GM06990 (cell line): Measurements from ENCODE around the gene TIPIN.
"Not testable (repeated sequence)": the region's sequence is repeated elsewhere in the genome, so short reads cannot be mapped to it uniquely, and the experiment has no call there.

ENCODE experiments used
- DNase-seq: peaks from one replicate; pipeline ENCODE4 v3.0.0-alpha.2; 2011; ENCODE audit not compliant: insufficient read length; ENCODE audit errors: extremely low read depth
- H3K27me3 ChIP-seq: replicated peaks from 2 replicates; pipeline ENCODE4 v1.6.0; 2011; ENCODE audit warnings: low read length; ENCODE audit not compliant: control insufficient read depth, insufficient read depth
- H3K36me3 ChIP-seq: 2 replicates; pipeline ENCODE4 v1.5.1; 2011; ENCODE audit warnings: low read length; ENCODE audit not compliant: control insufficient read depth, insufficient read depth
- H3K4me3 ChIP-seq: replicated peaks from 2 replicates; pipeline ENCODE4 v1.5.1; 2011; ENCODE audit warnings: low read depth, mild to moderate bottlenecking, control low read depth, low read length
- CTCF ChIP-seq: IDR thresholded peaks from 2 replicates; pipeline ENCODE4 v1.5.1; 2011; ENCODE audit warnings: low read length, control low read depth, mild to moderate bottlenecking, inconsistent platforms; ENCODE audit not compliant: insufficient read depth, poor library complexity, severe bottlenecking

The TIPIN gene

GRCh38 chr15:66394915-66395314, 38.4 kb upstream of the TIPIN start:
- no peak overlapping the region for H3K4me3 ChIP-seq
- TF ChIP-seq CTCF = peak; percentile 3
- no peaks in the 10 kb centered on the region for H3K27me3 ChIP-seq
- DNase-seq = no peak
- H3K36me3 ChIP-seq = peaks cover 4% of the 10 kb centered on the region; the same call in 1 of the 2 replicates

GRCh38 chr15:66394472-66394871, 38.0 kb upstream of the TIPIN start:
- no peaks in the 10 kb centered on the region for H3K27me3 ChIP-seq
- no peak for TF ChIP-seq CTCF
- DNase-seq = no peak
- H3K4me3 ChIP-seq = no peak overlapping the region
- peaks cover 4% of the 10 kb centered on the region; the same call in 1 of the 2 replicates for H3K36me3 ChIP-seq

GRCh38 chr15:66393037-66393436, 36.6 kb upstream of the TIPIN start:
- DNase-seq, H3K4me3 ChIP-seq, H3K27me3 ChIP-seq, H3K36me3 ChIP-seq: not testable (repeated sequence)

GRCh38 chr15:66390678-66391077, 34.2 kb upstream of the TIPIN start:
- H3K36me3 ChIP-seq = no peaks in the 10 kb centered on the region
- H3K27me3 ChIP-seq = no peaks in the 10 kb centered on the region
- TF ChIP-seq CTCF = no peak
- DNase-seq = peak; percentile 61
- no peak overlapping the region; the same call in 1 of the 2 replicates for H3K4me3 ChIP-seq

DNA sequence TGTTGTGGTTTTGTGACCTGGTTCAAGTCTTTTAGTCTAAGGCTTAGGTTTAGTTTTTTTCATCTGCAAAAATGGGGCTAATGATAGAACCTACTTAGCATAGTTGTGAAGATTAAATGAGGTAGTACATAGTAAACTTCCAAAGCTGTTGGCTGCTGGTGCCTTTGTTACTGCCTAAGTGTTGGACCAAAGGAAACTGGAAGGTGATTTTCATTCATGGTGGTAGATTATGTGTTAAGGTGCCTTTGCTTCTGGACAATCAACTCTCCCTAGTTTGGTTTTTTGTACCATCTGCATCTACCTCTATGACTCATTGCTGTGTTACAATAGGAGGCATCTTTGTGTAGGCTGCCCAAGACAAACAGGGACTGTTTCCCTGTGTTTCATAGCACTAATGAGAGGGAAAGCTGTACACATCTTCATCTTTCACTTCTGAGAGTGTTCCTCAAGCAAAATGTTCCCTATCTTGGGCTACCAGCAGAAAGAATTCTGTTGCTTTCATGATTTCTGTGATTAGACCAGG, 33.4 kb upstream of the TIPIN start:
- peak; percentile 65 for DNase-seq
- TF ChIP-seq CTCF = no peak
- no peaks in the 10 kb centered on the region for H3K27me3 ChIP-seq
- H3K4me3 ChIP-seq = peak overlapping the region; percentile 25; the same call in 1 of the 2 replicates
- H3K36me3 ChIP-seq = no peaks in the 10 kb centered on the region

GRCh38 chr15:66389098-66389858, 32.8 kb upstream of the TIPIN start:
- Histone ChIP-seq H3K27me3 (no peaks in the 10 kb centered on the region), H3K4me3 (peak overlapping the region; percentile 89), H3K36me3 (no peaks in the 10 kb centered on the region)
- TF ChIP-seq CTCF = no peak
- DNase-seq = peak; percentile 33
